Activated B cell treated with CpG ODN at 0.5 μM for 24 hours (primary cell): Measurements from ENCODE around the gene ATP13A5. TPM values are rescaled to one million over a fixed set of nuclear protein-coding genes. Genes with fewer than 3 reads are reported as not detected.

ENCODE experiments used
- ATAC-seq: fragments of 200-7000 bp; cut with Tn5 transposase; one replicate; pipeline ENCODE4 v1.10.0; 2021; ENCODE audit warnings: low read depth, mild to moderate bottlenecking, moderate library complexity
- CTCF ChIA-PET: fragments of 350-600 bp; sonication (Branson Sonifier 250); formaldehyde crosslinking; loops from one replicate; lab custom pipeline; 2021; ENCODE audit warnings: antibody characterized with exemption; lab: Charles Lee
- POLR2A ChIA-PET: fragments of 350-600 bp; sonication (Branson Sonifier 250); formaldehyde crosslinking; loops from one replicate; lab custom pipeline; 2021; ENCODE audit warnings: antibody characterized with exemption; lab: Charles Lee
- DNase-seq: peaks from one replicate; pipeline ENCODE4 v3.0.0; 2022
- H3K27ac Mint-ChIP-seq: one replicate; pipeline ENCODE4 v1.8.0; 2020; ENCODE audit warnings: mixed read lengths
- H3K27me3 Mint-ChIP-seq: one replicate; pipeline ENCODE4 v1.8.0; 2021; ENCODE audit warnings: mixed read lengths
- H3K36me3 Mint-ChIP-seq: one replicate; pipeline ENCODE4 v1.8.0; 2021; ENCODE audit warnings: low read depth, mixed read lengths
- H3K4me1 Mint-ChIP-seq: one replicate; pipeline ENCODE4 v1.8.0; 2021; ENCODE audit warnings: mixed read lengths
- H3K4me3 Mint-ChIP-seq: one replicate; pipeline ENCODE4 v1.8.0; 2020; ENCODE audit warnings: mild to moderate bottlenecking, mixed read lengths
- H3K9me3 Mint-ChIP-seq: one replicate; pipeline ENCODE4 v1.8.0; 2020; ENCODE audit warnings: mixed read lengths
- intact Hi-C: fragments of 100-400 bp; cut with micrococcal nuclease; formaldehyde crosslinking; loops from one replicate; pipeline ENCODE4 v1.15.1; 2024
- total RNA-seq: library from RNA; stranded (reverse); gene quantifications from 2 replicates; pipeline ENCODE4 v1.2.3, GENCODE V29; 2022
- TF ChIP-seq, protein P1 (sequence below): fragments of 200-600 bp; IDR thresholded peaks from one replicate; pipeline ENCODE4 v1.8.0; 2022; ENCODE audit warnings: antibody characterized with exemption, mild to moderate bottlenecking

Gene ATP13A5
- total RNA-seq, 1 donor from 2014 or later: not detected

GRCh38 chr3:193305356-193305755, 73.2 kb downstream of the ATP13A5 start:
- CTCF ChIA-PET: no interaction called here
- TF ChIP-seq, protein P1, sequence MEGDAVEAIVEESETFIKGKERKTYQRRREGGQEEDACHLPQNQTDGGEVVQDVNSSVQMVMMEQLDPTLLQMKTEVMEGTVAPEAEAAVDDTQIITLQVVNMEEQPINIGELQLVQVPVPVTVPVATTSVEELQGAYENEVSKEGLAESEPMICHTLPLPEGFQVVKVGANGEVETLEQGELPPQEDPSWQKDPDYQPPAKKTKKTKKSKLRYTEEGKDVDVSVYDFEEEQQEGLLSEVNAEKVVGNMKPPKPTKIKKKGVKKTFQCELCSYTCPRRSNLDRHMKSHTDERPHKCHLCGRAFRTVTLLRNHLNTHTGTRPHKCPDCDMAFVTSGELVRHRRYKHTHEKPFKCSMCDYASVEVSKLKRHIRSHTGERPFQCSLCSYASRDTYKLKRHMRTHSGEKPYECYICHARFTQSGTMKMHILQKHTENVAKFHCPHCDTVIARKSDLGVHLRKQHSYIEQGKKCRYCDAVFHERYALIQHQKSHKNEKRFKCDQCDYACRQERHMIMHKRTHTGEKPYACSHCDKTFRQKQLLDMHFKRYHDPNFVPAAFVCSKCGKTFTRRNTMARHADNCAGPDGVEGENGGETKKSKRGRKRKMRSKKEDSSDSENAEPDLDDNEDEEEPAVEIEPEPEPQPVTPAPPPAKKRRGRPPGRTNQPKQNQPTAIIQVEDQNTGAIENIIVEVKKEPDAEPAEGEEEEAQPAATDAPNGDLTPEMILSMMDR: no peak
- POLR2A ChIA-PET: no interaction called here
- Mint-ChIP-seq H3K36me3 (no peaks in the 10 kb centered on the region), H3K4me3 (no peak overlapping the region), H3K27ac (no peak overlapping the region), H3K4me1 (no peaks in the 10 kb centered on the region), H3K27me3 (peaks cover 2% of the 10 kb centered on the region), H3K9me3 (no peaks in the 10 kb centered on the region)
- DNase-seq: no peak
- intact Hi-C loops: no loop called here
- no peak for ATAC-seq

- no peak for ATAC-seq
- ChIA-PET POLR2A (no interaction called here), CTCF (no interaction called here)
- Mint-ChIP-seq H3K36me3 (no peaks in the 10 kb centered on the region), H3K4me1 (no peaks in the 10 kb centered on the region), H3K27ac (no peak overlapping the region), H3K27me3 (peaks cover 2% of the 10 kb centered on the region), H3K9me3 (no peaks in the 10 kb centered on the region), H3K4me3 (no peak overlapping the region)
- no peak for DNase-seq
- TF ChIP-seq, protein P1: no peak
- intact Hi-C loops: no loop called here
Observed at GRCh38 chr3:193301433-193301832, 77.1 kb downstream of the ATP13A5 start.

- POLR2A ChIA-PET: no interaction called here
- ATAC-seq (no peak), DNase-seq (no peak)
- H3K4me3 Mint-ChIP-seq: no peak overlapping the region
- H3K27me3 Mint-ChIP-seq: no peaks in the 10 kb centered on the region
- H3K36me3 Mint-ChIP-seq: no peaks in the 10 kb centered on the region
- CTCF ChIA-PET: no interaction called here
- intact Hi-C loops: no loop called here
- TF ChIP-seq, protein P1: no peak
- peaks cover 1% of the 10 kb centered on the region for H3K9me3 Mint-ChIP-seq
- H3K27ac Mint-ChIP-seq: no peak overlapping the region
- H3K4me1 Mint-ChIP-seq: no peaks in the 10 kb centered on the region
Observed at GRCh38 chr3:193297421-193297820, 81.1 kb downstream of the ATP13A5 start.

- H3K36me3 Mint-ChIP-seq: no peaks in the 10 kb centered on the region
- DNase-seq (no peak), ATAC-seq (no peak)
- H3K27me3 Mint-ChIP-seq: no peaks in the 10 kb centered on the region
- POLR2A ChIA-PET: no interaction called here
- H3K9me3 Mint-ChIP-seq: peaks cover 5% of the 10 kb centered on the region
- TF ChIP-seq, protein P1: no peak
- H3K4me1 Mint-ChIP-seq: no peaks in the 10 kb centered on the region
- H3K4me3 Mint-ChIP-seq: no peak overlapping the region
- intact Hi-C loops: no loop called here
- H3K27ac Mint-ChIP-seq: no peak overlapping the region
- CTCF ChIA-PET: no interaction called here
Observed at GRCh38 chr3:193295985-193296384, 82.6 kb downstream of the ATP13A5 start.

DNA sequence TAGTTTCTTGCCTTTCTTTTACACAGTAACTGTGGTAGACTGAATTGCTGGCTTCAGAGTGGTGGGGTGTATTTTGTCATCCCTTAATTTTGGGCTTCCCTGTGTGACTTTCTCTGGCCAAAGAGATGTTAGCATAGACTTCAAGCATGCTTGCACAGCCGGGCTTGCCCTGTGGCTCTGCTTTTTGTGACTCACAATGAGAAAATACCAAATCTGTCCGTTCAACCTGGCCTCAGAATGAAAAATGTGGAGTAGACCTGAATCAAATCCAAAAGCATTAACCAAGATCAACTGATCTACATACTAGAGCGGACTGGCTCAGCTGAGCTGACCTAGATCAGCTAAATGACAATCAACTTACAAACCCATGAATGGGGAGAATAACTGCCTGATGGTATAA, 86.2 kb downstream of the ATP13A5 start:
- ChIA-PET POLR2A (no interaction called here), CTCF (no interaction called here)
- H3K4me3 Mint-ChIP-seq: no peak overlapping the region
- peaks cover 9% of the 10 kb centered on the region for H3K9me3 Mint-ChIP-seq
- H3K4me1 Mint-ChIP-seq: no peaks in the 10 kb centered on the region
- H3K27me3 Mint-ChIP-seq: no peaks in the 10 kb centered on the region
- TF ChIP-seq, protein P1: no peak
- no peaks in the 10 kb centered on the region for H3K36me3 Mint-ChIP-seq
- DNase-seq (no peak), ATAC-seq (no peak)
- intact Hi-C loops: no loop called here
- no peak overlapping the region for H3K27ac Mint-ChIP-seq
